Measurements from ENCODE around the gene PAPPA2. TPM values are rescaled to one million over a fixed set of nuclear protein-coding genes. Genes with fewer than 3 reads are reported as not detected.

The PAPPA2 gene
- total and polyA plus RNA-seq, 2 of the 4 experiments (the other 2 are of a cell fraction), result 0.10 to 0.18 TPM

DNA sequence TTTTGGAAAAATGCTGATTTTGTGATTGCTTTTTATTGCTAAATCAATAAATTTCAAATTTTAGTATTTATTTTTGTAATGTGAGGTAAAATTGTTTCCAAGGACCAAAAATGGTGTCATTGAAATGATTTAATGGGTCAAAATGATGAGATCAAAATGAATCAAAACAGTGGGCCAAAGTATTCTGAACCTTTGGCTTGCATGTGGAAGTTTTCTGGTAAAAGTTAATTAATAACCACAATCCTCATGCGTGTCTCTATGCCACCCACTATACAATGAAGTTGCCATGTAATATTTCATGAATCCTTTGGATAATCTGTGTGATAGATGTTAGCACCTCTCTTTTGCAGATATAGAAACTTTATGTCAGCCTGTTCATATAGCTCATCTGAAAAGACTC is 83.8 kb downstream of the PAPPA2 start:
- POLR2A ChIA-PET (ENCODE audit: unreplicated experiment), result no interaction called here
- Histone ChIP-seq H3K9me1 (ENCODE audit: insufficient read depth, low read length) (no peaks in the 10 kb centered on the region), H3K27me3 (ENCODE audit: control insufficient read depth, insufficient read depth, low read length) (no peaks in the 10 kb centered on the region), H3K14ac (replicated peaks; ENCODE audit: low read depth, low read length) (no peak overlapping the region), H3K4me1 (ENCODE audit: control insufficient read depth, insufficient read depth, low read length) (no peaks in the 10 kb centered on the region), H3K4me3 (ENCODE audit: insufficient read depth, low read depth, low read length) (no peak overlapping the region), H2BK5ac (ENCODE audit: low read depth, low read length, poor library complexity, severe bottlenecking) (no peak overlapping the region), H3K27ac (ENCODE audit: insufficient read depth, low read length) (no peak overlapping the region), H3K9me3 (ENCODE audit: control insufficient read depth, insufficient read depth, low read length) (peaks cover 5% of the 10 kb centered on the region), H3K23ac (ENCODE audit: low read depth, low read length) (no peak overlapping the region), H2BK120ac (ENCODE audit: low read depth, low read length) (no peak overlapping the region), H4K20me1 (ENCODE audit: insufficient read depth, low read length) (no peaks in the 10 kb centered on the region), H4K91ac (ENCODE audit: insufficient read depth, low read depth, low read length) (no peak overlapping the region), H2AFZ (replicated peaks; ENCODE audit: low read length, poor library complexity) (no peak overlapping the region), H3K18ac (ENCODE audit: low read depth, low read length) (no peak overlapping the region), H4K8ac (ENCODE audit: low read depth in 2 of 2, low read length in 2 of 2) (no peak overlapping the region), H3K56ac (ENCODE audit: extremely low read depth, insufficient read depth, low read length) (no peak overlapping the region), H2BK20ac (ENCODE audit: low read depth, low read length) (no peak overlapping the region), H4K5ac (ENCODE audit: low read depth, low read length) (no peak overlapping the region), H2AK9ac (replicated peaks; ENCODE audit: low read depth, low read length, poor library complexity) (no peak overlapping the region), H3K79me1 (ENCODE audit: low read depth in 1 of 2, low read length in 2 of 2) (no peaks in the 10 kb centered on the region), H2AK5ac (ENCODE audit: low read depth, low read length) (no peak overlapping the region), H3K4ac (ENCODE audit: low read depth, low read length) (no peak overlapping the region), H3K9ac (ENCODE audit: low read depth, low read length) (no peak overlapping the region), H2BK15ac (ENCODE audit: low read depth, low read length) (no peak overlapping the region), H3K4me2 (ENCODE audit: low read depth, low read length) (no peak overlapping the region), H3K36me3 (ENCODE audit: control insufficient read depth, insufficient read depth, low read length) (no peaks in the 10 kb centered on the region)
- WGBS, 2 experiments (ENCODE audit: extremely low coverage in 2 of 2, insufficient read length in 1 of 2), result no CpG with 5 or more reads among the region's 1 CpG
- in situ Hi-C loops (cut with MboI; ENCODE audit: low sequenced_read_pairs) (no loop called here), intact Hi-C loops (cut with micrococcal nuclease) (no loop called here), dilution Hi-C loops (cut with HindIII; ENCODE audit: low sequenced_read_pairs, unreplicated experiment) (no loop called here)
- CTCF ChIA-PET, result no interaction called here
- TF ChIP-seq CEBPB (IDR thresholded peaks at IDR 0.05; ENCODE audit: low read depth, low read length), result no peak
- TF ChIP-seq FOS (IDR thresholded peaks at IDR 0.05; ENCODE audit: low read depth, low read length), result no peak
- TF ChIP-seq, protein P1, sequence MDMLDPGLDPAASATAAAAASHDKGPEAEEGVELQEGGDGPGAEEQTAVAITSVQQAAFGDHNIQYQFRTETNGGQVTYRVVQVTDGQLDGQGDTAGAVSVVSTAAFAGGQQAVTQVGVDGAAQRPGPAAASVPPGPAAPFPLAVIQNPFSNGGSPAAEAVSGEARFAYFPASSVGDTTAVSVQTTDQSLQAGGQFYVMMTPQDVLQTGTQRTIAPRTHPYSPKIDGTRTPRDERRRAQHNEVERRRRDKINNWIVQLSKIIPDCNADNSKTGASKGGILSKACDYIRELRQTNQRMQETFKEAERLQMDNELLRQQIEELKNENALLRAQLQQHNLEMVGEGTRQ (IDR thresholded peaks at IDR 0.05; ENCODE audit: low read depth, low read length), result no peak
- no peak for TF ChIP-seq MAFK (IDR thresholded peaks at IDR 0.05; ENCODE audit: low read depth, low read length)
- no peak for TF ChIP-seq BHLHE40 (IDR thresholded peaks at IDR 0.05; ENCODE audit: low read depth, low read length)
- DNase-seq, result no peak
- no TSS peak for BruUV-seq (replicated peaks)
- no peak for ATAC-seq (ENCODE audit: low read depth)
